ENCODE measurements around the gene MPC2.

- TF ChIP-seq, protein P1, sequence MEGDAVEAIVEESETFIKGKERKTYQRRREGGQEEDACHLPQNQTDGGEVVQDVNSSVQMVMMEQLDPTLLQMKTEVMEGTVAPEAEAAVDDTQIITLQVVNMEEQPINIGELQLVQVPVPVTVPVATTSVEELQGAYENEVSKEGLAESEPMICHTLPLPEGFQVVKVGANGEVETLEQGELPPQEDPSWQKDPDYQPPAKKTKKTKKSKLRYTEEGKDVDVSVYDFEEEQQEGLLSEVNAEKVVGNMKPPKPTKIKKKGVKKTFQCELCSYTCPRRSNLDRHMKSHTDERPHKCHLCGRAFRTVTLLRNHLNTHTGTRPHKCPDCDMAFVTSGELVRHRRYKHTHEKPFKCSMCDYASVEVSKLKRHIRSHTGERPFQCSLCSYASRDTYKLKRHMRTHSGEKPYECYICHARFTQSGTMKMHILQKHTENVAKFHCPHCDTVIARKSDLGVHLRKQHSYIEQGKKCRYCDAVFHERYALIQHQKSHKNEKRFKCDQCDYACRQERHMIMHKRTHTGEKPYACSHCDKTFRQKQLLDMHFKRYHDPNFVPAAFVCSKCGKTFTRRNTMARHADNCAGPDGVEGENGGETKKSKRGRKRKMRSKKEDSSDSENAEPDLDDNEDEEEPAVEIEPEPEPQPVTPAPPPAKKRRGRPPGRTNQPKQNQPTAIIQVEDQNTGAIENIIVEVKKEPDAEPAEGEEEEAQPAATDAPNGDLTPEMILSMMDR (IDR thresholded peaks at IDR 0.05): no peak
- no peak for TF ChIP-seq POLR2A (IDR thresholded peaks at IDR 0.05)
Observed at GRCh38 chr1:167977245-167977644, 40.4 kb upstream of the MPC2 start.
